CD4-positive, alpha-beta T cell treated with Interleukin-6 at 100 ng/mL for 8 hours (primary cell): ENCODE data around the gene DCBLD2.
A peak's percentile ranks its signal among the peaks of the same experiment; 100 is the strongest.

Experiments
- DNase-seq: peaks from one replicate; pipeline ENCODE4 v3.0.0-alpha.2; 2020; ENCODE audit warnings: mixed read lengths, low spot score

DCBLD2 gene

GRCh38 chr3:98829246-98829832 is 72.2 kb downstream of the DCBLD2 start:
- DNase-seq, result no peak

GRCh38 chr3:98827221-98827920 is 74.1 kb downstream of the DCBLD2 start:
- DNase-seq, result no peak

DNA sequence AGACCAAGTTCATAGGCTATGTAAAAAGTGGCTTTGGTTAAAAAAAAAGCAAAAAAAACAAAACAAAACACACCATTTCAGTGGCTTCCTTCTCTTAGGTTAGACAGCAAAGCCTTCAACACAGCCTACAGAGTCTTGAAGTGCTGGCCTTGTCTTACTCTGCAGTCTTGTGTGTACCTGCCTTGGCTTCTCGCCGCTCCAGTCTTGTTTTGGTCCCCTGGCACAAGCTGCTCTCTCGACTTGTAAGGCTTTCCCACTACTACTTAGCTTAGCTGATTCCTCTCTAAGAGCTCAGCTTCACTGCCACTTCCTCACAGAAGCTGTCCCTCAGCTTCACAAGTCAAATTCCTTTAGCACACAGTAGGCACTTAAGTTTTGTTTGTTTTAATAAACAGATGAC is 75.4 kb downstream of the DCBLD2 start:
- DNase-seq, result no peak

GRCh38 chr3:98824256-98824655 is 77.2 kb downstream of the DCBLD2 start:
- DNase-seq, result no peak

DNA sequence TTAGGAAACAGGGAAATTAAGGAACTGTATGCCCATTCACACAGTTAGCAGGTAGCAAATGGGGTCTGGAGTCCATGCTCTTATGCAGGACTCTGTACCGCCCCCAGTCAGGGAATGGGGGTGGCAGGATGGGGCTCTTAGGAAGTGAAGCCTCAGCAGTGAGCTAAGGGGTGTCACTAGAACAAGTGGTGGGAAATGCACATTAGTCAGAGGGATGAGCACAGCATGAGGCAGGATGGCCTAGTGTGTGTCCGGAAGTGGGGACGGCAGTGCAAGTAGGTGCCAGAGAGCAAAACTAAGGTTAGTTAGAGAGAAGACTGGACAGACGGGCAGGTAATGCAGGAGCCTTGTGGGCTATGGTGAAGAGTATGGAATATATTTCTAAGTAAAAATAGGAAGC is 77.7 kb downstream of the DCBLD2 start:
- DNase-seq, result no peak

DNA sequence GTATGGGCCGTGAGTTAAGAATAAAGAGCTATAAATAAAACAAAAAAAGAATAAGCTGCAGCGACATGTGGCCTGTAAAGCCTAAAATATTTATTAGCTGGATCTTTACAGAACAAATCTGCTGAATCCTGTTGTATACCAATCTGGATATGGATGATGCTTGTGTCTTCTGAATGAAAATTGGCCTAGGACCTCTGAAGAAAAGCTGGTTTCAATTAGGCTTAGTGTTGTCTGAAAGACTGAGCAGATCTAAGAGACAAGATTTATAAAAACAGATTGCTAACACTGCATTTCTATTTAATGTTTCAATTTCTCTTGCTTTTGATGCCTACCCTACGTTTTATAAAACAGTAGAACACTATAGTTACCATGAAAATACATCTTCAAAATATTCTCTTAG is 80.4 kb downstream of the DCBLD2 start:
- DNase-seq, result no peak

DNA sequence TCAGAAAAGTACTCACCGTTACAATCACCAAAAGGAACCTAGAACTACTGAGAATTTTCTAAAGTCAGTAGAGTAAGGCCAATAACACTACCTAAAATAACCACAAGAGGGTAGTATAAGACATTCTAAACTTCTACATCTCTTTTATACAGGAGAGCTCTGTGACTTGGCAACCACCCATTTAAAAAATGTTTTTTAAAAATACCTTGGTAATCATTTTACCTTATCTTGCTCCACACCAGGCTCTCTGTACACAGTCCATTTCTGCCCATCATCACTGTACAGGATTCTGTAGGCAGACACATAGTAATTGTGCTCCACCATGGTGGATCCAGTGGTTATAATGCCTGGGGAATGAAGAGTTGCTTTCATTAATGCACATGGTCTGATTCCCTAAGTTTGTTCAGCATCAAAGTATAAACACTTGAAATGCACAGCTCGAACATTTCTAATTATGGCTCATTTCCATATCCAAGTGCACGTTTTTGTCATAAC is 83.9 kb downstream of the DCBLD2 start:
- DNase-seq, result peak; percentile 12

DNA sequence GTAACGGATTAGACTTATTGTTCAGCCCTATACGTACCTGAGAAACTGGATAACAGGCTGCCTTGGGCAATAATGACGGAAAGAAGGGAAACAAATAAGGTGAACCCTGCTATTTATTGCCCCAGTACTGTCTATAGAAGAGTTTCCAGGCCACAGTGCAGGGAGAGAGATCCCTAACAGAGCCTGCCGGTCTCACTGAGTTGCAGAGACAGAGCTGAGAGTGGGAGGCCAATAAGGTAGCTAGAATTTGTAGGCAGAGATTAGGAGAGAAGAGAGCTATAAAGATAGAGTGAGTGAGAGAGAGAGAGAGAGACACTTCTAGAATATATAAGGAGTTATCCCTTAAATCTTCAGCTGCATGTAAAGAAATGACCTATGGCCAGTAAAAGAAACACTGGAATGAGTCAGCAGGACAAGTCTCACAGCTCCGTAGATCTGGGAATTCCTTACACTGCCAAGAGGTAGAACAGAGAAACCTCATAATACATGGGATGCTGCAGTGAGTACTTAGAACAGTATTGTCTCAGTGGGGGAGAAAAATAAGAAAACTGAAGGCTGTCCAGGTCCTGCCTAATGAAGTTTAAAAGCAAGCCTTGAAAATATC is 86.6 kb downstream of the DCBLD2 start:
- DNase-seq, result no peak

DNA sequence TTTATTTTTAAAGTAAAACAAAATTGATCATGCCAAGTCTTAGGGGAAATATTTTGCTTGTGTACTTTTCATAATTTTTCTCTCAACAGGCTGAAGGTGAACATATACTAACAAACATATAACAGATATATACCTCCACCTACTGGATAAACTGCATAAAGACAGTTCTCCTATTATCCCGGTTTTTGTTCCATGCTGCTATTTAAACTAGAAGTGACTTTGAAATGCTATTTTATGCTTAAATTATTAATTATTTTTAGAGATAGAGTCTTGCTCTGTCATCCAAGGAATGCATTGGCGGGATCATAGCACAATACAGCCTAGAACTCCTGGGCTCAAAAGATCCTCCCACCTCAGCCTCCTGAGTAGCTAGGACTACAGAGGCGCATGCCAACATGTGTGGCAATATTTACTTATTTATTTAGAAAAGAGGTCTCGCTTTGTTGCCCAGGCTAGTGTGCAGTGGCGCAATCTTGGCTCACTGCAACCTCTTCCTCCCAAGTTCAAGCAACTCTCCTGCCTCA is 88.6 kb downstream of the DCBLD2 start:
- no peak for DNase-seq

GRCh38 chr3:98811048-98811447 is 90.4 kb downstream of the DCBLD2 start:
- DNase-seq, result no peak

DNA sequence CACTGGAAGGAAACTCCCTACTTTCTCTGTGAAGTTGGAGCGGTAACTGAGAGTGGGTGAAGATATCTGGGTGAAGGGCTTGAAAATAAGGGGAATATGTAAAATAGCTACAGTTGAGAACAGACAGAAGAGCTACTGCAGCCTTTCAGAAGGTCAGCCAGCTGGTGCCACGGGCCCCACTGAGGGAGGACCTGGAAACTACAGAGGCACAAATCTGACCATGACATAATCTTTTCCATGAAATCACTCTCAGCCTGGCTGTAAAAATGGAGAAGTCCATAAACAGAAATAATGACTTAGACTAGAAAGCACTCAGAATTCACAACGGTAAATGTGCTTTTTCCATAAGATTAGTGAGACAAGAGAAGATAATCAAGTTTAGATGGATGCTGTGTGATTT is 91.9 kb downstream of the DCBLD2 start:
- no peak for DNase-seq

DNA sequence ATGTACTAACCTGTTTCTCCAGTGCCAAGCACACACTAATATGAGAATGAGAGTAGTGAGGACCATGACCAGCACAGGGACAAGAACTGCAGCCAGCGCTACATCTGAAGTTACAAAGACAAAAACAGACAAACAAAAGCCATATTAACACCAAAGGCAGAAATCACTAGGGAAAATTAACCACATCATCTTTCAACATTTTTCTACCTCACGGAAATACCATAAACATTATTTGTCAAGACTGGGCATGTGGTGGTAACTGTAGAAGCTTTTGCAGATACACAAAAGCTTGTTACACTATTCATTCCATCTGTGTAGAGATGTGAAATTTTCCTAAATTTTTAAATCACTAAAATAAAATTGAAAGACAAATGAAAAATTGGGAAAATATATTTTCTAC is 93.4 kb downstream of the DCBLD2 start:
- no peak for DNase-seq

DNA sequence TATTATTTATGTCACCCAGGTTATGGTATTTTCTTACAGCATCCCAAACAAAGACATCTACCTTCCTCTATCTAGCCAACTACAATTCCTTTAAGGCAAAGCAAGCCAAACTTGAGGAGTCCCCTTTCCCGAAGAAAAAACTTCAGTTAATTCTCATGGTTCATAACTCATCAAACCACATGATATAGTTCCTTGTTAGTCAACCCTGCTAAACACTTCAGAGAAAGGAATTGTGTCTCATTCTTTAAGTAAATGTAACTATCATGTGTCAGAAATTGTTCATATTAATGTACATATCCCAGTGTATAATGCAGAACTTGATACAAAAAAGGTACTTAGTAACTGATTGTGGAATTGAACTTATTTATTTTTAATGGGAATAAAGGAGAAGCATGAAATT is 93.9 kb downstream of the DCBLD2 start:
- no peak for DNase-seq

DNA sequence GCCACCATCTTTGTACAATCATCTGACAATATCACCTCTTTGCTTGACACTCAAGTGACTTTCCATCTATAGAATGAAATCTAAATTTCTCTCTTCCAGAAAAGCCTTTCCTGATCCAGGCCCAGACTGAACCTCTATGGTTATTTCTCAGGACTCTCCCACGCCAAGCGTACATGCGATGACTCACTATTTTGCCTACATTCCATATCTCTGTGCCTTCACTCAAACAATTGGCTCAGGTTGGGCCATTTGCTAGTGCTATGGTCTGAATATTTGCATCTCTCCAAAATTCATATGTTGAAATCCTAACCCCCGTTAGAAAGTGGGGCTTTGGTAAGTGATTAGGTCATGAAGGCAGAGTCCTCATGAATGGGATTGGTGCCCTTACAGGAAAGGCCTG is 94.5 kb downstream of the DCBLD2 start:
- no peak for DNase-seq

- DNase-seq, result no peak
Measured at GRCh38 chr3:98806521-98806920, 95.0 kb downstream of the DCBLD2 start.

DNA sequence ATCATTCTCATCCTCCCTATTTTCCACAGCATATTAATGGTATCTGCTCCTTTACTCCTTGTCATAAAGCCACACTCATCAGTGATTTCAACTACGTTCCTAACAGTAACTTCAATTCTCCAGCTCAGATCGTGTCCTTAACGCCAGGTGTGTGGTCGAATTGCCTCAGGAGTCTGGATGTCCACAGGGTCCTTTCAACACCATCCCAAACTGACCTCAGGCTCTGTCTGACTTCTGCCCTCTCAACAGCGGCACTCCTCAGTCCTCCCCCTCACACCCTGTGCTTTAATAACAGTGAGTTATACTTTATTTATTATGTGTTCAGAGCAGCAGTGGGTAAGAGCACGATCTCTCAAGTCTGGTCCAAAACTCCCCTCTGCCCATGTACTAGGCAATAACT is 95.9 kb downstream of the DCBLD2 start:
- DNase-seq, result no peak

DNA sequence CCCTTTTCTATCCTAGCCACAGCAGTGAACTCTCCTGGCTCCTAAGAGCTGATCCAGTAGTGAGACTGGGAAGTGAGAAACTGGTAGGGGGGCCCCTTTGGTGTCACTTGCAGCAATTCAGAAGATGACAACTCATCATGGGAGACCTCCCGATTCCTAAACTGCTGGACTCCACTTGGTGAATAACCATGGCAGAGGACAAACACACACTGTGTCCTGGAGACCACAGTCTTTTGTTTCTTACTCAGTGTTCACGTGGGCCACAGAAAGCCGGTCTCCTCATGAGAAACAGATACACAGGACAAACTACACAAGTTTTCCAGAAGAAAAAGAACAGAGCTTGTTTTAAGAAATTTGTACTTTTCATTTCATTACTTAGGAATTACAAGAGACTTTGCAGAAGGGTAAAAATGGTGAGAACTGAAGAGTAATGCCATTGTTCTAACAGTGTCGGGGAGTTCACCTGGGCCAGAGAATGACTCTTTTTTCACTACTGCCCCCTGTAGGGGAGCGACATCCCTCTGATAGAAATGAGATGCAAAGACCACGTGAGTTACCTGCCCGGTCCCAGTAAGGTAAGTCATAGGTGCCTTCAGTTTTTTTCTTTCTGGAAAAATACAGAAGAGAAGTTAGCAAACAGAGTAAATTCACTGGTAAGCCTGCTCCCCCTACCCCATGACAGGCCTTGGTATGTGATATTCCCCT is 100.3 kb downstream of the DCBLD2 start:
- DNase-seq, result no peak

DNA sequence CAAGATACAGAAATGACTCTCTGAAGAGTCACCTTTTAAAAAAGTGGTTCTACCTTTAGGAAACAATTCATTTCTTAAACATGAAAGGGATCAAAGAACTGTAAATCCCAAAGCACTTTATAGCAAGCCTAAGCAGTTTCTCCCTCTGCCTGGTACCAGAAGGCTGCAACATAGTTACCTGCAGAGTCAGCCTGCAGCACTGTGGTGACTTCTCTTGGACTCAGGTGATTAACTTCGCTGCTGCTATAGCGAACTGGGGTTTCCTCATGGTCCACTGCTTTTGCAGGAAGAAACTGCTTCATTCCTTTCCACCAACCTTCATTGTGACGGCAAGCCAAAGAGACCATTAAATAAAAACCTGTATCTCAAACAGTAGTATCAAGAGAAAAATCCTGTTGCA is 101.1 kb downstream of the DCBLD2 start:
- no peak for DNase-seq

DNA sequence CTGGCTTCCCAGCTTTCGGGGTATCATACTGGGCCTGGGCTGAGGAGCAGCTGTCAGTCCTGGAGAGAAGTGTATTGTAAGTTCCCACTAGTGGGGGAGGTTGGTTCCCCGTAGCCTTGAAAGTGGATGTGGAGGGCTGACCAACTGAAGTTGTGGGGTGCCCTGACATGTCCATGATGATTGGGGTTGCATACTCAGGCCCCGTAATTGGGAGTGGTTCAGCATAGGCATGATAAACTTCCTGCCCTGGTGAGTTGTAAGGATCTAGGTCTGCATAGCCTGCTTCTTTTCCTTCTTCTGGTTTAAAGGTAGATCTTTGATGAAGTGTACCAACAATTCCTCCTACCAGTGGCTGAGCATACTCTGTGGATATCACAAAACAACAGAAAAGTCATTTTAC is 102.0 kb downstream of the DCBLD2 start:
- no peak for DNase-seq

DNA sequence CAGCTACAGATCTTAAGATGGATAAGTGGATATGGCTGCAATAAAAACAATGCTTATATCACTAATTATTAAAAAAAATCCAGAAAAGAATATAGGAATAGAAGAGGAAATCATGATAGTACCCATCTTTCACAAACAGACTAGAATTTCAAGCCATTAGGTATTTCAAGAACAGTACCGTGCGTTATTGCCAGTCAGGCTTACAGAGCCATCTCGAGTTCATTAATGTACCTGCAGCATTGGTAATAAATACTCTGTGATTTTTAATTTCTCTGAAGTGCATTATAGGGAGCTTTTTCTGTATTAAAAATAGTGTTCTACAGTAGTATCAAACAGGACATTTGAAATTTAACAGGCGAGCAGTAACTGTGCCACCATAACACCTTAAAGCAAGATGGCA is 102.7 kb downstream of the DCBLD2 start:
- DNase-seq, result no peak

- DNase-seq, result no peak
Measured at GRCh38 chr3:98797905-98798304, 103.6 kb downstream of the DCBLD2 start.

DNA sequence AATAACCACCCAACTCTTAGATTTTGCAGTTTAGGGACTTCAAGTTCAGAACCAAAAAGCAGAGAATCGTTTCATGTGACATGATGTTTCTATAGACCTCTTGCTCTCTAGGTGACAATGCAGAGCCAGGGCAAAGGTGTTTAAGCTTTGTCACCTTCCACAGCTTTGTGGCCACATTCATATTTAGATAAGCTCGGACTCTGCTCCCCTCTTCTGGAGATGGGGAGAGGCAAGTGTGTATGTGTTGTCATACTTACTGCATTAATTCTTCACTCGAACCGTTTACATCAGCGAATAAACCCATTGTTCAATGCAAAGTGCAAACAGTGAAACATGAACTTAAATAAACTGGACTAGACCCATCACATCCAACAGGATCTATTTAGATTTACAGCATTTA is 105.2 kb downstream of the DCBLD2 start:
- DNase-seq, result no peak

GRCh38 chr3:98793971-98794370 is 107.5 kb downstream of the DCBLD2 start:
- no peak for DNase-seq
